IPS DF 19.7 (cell line): Measurements from ENCODE around the gene CST5.
"Not testable (repeated sequence)": the region's sequence is repeated elsewhere in the genome, so short reads cannot be mapped to it uniquely, and the experiment has no call there.

Experiments
- DNase-seq: peaks from one replicate; pipeline ENCODE4 v3.0.0-alpha.2; 2013; ENCODE audit warnings: low read depth, low spot score

CST5 gene

GRCh38 chr20:23889775-23890187, 10.2 kb upstream of the CST5 start:
- peak; percentile 45 for DNase-seq

DNA sequence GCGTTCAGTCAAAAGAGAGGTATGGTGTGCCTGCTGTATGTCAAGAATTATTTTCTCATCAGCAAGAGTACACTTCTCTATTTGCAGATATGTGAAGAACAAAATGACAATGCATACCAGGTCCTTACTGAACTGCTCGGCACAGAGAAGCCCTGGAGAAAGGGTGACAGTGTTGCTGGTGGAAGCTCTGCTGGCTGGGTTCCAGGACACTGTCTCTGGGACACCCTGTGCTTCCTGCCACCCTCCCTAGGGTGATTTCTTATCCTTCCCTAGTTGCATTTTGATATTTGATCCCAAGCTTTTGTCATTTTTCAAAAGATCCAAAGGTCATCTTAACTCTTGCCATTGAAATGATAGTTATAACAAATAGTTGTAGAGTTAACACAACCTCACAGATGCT, 8.3 kb upstream of the CST5 start:
- DNase-seq = no peak

- DNase-seq = no peak
Observed at GRCh38 chr20:23884771-23885162, 5.2 kb upstream of the CST5 start.

- no peak for DNase-seq
Observed at GRCh38 chr20:23884136-23884770, 4.7 kb upstream of the CST5 start.

DNA sequence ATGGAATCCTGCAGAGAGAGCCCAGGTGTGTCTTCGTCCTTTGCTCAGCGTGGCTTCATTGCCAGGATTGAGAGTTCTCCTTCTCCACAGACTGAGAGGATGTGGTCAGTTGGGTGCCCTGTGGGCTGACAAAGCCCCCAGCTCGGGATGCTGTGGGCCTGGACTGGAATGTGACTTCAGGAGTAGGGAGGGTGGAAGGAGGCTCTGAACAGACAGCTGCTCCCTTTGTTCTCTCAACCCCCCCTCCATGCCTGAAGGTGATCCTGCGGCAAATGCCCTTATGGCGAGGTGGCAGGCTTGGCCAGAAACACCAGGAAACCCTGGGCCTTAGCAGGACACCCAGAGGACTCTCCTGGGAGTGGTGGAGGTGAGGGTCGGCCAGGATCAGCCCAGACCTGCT, 1.8 kb upstream of the CST5 start:
- DNase-seq = no peak

GRCh38 chr20:23880417-23880816, 869 bp upstream of the CST5 start:
- DNase-seq = no peak

GRCh38 chr20:23879811-23880374, 345 bp upstream of the CST5 start:
- DNase-seq = no peak

- DNase-seq = no peak
Observed at GRCh38 chr20:23878787-23879186, 761 bp downstream of the CST5 start.

DNA sequence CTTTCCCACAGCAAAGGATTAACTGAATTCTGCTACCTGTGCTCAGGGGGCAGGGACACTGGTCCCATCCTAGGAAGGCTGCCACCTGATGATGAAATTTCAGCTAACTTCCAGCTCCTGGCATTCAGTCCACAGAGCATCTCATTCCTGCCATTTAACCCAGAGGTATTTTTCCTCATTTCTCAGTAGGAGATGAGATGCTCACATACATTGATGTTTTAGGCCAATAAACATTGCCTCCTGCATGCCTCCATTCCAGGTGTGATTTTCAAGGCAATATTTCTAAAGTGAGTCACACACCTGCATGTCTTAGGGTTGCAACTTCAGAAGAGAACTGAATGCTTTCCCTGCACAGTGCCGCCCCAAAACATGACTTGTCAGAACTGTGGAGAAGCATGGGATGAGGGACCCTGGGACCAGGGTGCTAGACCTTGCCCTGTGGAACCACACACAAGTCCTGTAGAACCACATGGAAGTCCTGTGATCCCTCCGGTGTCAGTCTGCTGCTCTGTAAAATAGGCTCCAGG, 1.5 kb downstream of the CST5 start:
- DNase-seq = not testable (repeated sequence)

GRCh38 chr20:23877524-23877923, 2.0 kb downstream of the CST5 start:
- DNase-seq = no peak

- no peak for DNase-seq
Observed at GRCh38 chr20:23875606-23876237, 3.8 kb downstream of the CST5 start.

- DNase-seq = no peak
Observed at GRCh38 chr20:23874747-23875146, 4.8 kb downstream of the CST5 start.

- DNase-seq = no peak
Observed at GRCh38 chr20:23873370-23874015, 6.1 kb downstream of the CST5 start.

DNA sequence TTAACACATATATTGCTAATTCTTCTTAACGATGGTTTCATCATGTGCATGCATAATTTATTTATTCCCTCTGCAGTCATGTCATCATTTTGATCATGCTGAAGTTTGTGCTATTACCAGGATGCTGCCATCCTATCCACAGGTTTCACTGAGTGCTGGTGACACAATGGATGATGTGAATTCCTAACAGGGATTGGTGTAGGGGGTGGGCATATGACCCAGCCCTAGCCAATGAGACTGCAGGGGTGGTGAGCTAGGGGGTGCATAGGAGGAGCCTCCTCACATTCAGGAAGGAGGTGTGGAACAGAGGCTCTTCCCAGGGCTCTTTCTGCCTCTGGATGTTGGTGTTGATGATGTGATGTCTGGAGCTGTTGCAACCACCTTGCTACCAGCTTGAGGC, 7.5 kb downstream of the CST5 start:
- no peak for DNase-seq

DNA sequence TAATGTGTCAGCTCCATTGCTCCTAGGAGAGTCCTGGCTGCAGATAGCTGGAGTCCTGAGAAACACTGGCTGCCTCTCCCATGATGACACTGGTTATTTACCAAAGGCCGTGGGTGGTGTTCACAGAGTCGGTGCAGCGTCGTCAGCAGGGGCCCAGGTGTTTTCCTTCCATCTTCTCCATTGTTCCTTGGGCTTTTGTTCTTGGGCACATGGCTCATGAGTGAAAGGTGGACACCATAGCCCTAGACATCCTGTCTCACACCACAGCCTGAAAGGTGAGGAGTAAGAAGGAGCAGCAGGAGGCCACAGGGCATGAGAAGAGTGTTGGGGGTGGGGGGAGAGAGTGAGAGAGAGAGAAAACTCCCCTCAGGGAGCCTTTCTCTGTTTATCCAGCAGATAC, 9.1 kb downstream of the CST5 start:
- DNase-seq = no peak

GRCh38 chr20:23869520-23869919, 10.0 kb downstream of the CST5 start:
- DNase-seq = no peak

- DNase-seq = peak; percentile 71
Observed at GRCh38 chr20:23868321-23868720, 11.2 kb downstream of the CST5 start.

DNA sequence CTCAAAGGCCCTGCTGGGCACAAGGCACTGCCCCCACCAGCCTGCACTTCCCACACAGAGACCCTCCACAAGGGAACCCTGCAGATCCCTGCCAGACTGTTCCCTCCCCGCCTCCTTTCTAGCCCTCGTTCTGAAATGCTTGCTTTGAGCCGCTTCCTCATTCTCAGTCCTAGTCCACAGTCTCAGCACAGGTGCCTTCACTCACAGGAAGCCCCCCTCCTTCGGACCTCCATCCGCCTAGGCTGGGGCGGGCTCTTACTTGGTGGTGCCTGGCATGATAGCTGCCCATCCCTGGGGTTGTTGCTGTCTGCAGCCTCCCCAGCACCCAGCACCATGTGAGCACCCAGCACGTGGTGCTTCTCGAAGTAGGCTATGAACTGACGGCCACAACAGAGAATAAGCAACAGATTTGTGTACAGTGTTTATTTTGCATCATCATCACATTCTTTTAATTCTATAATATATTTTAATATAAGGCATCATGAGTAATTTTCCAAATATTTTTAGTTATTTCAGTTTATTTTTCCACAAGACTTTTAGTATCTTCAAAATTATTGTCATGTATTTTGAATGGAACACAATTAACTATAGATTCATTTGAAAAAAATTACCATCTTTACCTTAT, 12.3 kb downstream of the CST5 start:
- DNase-seq = no peak

GRCh38 chr20:23860771-23861170, 18.8 kb downstream of the CST5 start:
- DNase-seq = not testable (repeated sequence)

- no peak for DNase-seq
Observed at GRCh38 chr20:23857962-23858595, 21.5 kb downstream of the CST5 start.

GRCh38 chr20:23856736-23857135, 22.8 kb downstream of the CST5 start:
- no peak for DNase-seq

DNA sequence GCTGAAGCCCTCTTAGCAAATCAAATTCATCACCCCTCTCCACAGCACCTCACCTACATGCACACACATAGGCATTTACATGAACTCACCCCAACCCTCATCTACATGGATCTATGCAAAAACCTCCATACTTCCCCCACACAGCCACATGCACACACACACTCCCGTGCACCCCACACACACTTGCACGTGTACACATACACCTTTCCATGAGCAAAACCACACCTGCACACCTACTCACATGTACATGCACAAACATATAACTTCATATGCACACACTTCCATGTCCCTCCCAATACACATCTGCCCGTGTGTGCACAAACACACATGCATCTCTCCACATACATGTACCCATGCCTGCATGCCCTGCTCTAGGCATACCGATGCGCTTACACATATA, 23.3 kb downstream of the CST5 start:
- DNase-seq = no peak
